Measurements from ENCODE around the gene CNR2.
"Not testable (repeated sequence)": the region's sequence is repeated elsewhere in the genome, so short reads cannot be mapped to it uniquely, and the experiment has no call there.

The CNR2 gene

GRCh38 chr1:23922321-23922943, 9.3 kb upstream of the CNR2 start:
- DNase-seq (ENCODE audit: insufficient read length, low spot score) (no peak), FAIRE-seq (no peak)

DNA sequence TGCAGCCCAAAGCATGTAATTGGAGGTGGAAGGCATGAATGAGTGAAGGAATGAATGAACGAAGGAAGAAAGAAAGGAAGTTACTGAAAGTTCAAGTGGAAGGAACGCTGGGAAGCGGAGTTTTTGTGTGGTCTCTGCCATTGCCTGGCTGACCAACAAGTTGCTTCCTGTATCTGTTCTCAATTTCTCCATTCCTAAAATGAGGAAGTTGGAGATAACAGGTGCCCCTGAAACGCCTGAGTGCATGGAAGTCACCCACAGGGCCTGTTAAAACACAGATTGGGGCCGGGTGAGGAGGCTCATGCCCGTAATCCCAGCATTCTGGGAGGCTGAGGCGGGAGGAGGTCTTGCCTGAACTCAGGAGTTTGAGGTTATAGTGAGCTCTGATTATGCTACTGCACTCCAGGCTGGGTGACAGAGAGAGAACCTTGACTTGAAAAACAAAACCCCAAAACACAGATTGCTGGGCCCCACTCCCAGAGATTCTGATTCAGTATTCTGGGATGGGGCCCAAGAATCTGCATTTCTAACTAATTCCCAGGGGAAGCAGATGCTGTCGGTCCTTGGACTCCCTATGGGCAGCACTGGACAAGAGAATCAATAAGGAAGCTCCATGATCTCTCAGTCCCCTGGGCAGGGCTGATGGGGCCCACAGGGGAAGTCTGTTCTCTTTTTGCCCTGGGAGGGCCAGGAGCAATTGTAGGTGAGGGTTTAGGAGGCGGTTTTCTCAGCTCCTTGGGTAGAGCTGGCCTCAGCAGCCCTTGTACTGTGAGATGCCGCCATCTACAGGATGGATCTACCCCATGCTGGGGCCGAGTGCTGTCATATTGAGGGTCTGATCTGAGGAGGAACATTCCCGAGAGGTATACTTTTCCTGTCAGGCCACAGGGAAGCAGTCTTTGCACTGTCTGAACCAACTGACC, 3.3 kb upstream of the CNR2 start:
- DNase-seq (ENCODE audit: insufficient read length, low spot score) (peak; percentile 65), FAIRE-seq (peak; percentile 94)

- DNase-seq (ENCODE audit: insufficient read length, low spot score) (no peak), FAIRE-seq (no peak)
Measured at GRCh38 chr1:23915466-23915865, 2.3 kb upstream of the CNR2 start.

DNA sequence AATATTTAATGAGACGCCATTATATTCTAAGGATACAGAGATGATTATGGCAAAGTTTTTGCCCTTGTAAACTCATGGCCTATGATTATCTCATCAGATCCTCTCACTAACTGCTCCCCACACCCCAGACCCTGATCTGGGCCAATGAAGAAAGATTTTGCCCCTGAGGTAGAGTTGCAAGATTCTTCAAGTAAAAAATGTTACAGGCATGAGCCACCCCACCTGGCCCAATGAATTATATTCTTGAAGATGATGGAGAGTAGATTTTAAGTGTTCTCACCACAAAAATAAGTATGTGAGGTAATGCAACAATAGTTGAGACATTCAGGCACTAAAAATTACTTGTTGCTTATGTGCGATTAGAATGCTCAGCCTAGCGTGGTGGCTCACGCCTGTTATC, 1.8 kb upstream of the CNR2 start:
- no peak for DNase-seq (ENCODE audit: insufficient read length, low spot score)
- no peak for FAIRE-seq

- DNase-seq (ENCODE audit: insufficient read length, low spot score) (no peak), FAIRE-seq (no peak)
Measured at GRCh38 chr1:23911921-23912320, 1.2 kb downstream of the CNR2 start.

DNA sequence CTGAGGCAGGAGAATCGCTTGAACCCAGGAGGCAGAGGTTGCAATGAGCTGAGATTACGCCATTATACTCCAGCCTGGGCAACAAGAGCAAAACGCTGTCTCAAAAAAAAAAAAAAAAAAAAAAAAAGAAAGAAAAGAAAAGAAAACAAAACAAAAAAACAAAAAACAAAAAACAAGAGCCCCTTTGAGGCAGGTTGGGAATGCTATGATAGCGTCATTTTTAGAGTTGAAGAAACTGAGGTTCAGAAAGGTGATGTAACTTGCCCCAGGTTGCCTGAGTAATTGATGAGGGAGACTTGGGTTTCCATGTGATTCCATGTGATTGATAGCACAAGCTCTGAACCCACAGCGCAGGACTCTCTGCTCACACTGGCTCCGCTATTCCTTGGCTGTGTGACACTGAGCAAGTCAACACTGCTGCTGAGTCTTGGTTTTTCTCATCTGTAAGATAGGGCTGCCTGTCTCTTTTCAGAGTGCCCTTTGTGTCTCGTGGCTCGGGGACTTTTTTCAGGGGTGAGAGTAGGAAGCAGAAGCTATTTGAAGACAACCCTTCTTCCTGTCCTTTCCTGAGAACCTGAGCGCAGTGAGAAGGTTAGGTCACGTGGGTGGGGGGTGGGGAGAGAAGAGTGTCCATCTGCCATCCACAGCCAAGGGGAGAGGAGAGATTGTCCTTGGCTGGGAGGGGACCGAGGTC, 2.5 kb downstream of the CNR2 start:
- peak; percentile 86 for FAIRE-seq
- no peak for DNase-seq (ENCODE audit: insufficient read length, low spot score)

DNA sequence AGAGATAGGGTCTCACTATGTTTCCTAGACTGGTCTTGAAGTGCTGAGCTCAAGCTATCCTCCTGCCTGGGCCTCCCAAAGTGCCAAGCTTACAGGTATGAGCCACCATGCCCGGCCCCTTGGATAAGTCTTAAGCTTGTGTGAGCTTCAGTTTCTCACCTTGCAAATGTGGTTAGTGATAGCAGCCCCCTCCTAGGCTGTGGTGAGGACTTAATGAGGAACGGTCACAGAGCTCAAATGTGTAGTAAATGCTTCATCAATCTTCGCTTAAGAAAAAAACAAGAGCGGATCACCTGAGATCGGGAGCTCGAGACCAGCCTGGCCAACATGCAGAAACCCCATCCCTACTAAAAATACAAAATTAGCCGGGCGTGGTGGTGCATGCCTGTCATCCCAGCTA, 3.0 kb downstream of the CNR2 start:
- DNase-seq (ENCODE audit: insufficient read length, low spot score) (no peak), FAIRE-seq (peak; percentile 56)

DNA sequence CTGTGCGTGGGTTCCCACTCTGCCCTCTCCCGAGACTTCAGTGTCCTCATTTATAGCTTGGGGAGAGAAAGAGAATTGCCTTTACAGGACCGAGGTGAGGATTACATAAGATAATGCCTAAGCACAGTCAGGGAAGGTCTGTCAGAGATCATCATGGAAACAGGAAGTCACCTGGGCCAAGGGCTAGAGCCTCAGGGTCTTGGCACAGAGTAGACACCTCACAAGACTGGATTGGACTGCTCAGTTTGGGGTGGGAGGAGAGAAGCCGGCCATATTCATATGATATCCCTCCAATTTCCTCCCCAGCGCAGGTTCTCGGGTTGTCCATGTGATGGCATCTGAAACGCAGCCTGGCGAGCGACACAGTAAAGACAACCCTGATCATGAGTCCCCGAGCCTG, 3.8 kb downstream of the CNR2 start:
- no peak for FAIRE-seq
- no peak for DNase-seq (ENCODE audit: insufficient read length, low spot score)

GRCh38 chr1:23908453-23909341, 4.5 kb downstream of the CNR2 start:
- DNase-seq (ENCODE audit: insufficient read length, low spot score) = no peak
- FAIRE-seq = peak; percentile 93

DNA sequence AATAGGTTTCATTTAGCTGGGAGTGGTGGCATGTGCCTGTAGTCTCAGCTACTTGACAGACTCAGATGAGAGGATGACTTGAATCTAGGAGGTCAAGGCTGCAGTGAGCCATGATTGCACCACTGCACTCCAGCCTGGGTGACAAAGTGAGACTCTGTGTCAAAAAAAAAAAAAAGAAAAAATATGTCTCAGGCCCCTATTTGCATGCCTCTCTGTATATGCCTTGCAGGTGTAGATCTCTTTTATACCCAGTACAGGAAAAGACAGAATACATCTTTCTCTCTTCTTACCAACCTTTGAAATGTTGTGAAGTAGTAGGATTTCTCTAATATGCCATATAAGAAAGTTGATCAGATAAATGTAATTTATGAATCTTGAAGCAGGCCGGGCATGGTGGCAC, 6.4 kb downstream of the CNR2 start:
- DNase-seq (ENCODE audit: insufficient read length, low spot score) (no peak), FAIRE-seq (no peak)

DNA sequence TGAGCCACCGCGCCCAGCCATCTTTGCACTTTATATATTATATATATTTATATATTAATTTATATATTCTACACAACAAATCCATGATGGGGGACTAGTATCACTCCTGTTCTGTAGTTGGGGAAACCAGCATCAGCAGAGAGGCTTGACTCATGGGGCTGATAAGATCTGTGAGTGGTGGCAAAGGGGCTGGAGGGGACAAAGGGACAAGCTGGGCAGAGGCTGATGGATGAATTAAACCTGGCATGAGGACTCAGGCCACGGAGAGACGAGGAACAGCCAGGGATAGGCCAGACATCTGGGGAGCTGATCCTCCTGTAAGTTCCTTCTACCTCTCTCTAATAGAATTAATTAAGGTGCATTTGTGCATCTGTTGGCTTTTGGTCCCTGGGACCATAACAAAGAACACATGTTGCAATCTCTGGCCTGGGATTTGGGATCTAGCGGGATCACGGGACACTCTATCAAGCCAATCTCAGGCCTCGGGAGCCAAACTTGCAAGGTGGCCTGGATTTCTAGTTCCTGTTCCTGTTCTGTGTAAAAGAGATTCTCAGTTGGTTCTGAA, 7.6 kb downstream of the CNR2 start:
- DNase-seq (ENCODE audit: insufficient read length, low spot score) (no peak), FAIRE-seq (peak; percentile 14)

DNA sequence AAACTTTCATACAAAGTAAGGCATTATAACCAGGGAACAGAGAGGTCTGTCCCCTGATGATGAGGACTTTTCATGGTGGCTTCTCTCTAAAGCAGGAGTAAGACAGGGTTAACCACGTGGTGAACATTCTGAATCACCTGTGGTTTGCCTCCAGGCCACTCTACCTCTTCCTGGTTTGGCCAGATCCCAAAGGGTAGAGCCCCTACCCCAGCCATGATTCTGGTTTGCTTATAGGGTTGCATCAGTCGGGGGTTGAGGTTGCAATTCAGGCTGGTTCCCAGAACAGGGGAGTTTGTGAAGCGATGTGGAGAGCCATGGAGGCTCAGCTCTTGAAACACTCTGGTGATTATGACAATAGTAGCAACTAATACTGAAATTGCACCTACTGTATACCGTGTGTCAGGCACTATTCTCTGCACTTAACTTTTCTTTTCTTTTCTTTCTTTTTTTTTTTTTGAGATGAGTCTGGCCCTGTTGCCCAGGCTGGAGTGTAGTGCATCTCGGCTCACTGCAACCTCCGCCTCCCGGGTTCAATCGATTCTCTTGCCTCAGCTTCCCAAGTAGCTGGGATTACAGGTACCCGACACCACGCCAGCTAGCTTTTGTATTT, 8.3 kb downstream of the CNR2 start:
- FAIRE-seq = peak; percentile 72

DNA sequence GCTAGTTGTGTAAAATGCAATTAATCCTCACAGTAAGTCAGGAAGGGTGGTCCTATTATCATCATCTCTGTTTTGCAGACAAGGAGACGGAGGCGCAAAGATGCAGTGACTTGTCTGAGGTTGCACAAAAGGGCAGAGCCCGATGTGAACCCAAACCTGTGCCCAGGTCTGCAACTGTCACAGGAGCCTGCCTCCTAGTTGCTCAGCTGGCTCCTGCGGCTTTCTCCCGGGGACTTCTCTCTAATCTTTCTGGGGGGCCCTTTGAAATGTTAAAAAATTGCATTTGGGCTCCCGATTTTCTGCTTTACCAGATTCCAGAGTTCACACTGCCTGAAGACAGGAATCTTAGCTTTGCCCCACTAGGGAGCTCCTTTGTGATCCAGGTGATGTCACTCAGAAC, 9.4 kb downstream of the CNR2 start:
- DNase-seq (ENCODE audit: insufficient read length, low spot score) (no peak), FAIRE-seq (no peak)

More for the DNA sequence above, 8.3 kb downstream of the CNR2 start:
- DNase-seq (ENCODE audit: insufficient read length, low spot score) = no peak

DNA sequence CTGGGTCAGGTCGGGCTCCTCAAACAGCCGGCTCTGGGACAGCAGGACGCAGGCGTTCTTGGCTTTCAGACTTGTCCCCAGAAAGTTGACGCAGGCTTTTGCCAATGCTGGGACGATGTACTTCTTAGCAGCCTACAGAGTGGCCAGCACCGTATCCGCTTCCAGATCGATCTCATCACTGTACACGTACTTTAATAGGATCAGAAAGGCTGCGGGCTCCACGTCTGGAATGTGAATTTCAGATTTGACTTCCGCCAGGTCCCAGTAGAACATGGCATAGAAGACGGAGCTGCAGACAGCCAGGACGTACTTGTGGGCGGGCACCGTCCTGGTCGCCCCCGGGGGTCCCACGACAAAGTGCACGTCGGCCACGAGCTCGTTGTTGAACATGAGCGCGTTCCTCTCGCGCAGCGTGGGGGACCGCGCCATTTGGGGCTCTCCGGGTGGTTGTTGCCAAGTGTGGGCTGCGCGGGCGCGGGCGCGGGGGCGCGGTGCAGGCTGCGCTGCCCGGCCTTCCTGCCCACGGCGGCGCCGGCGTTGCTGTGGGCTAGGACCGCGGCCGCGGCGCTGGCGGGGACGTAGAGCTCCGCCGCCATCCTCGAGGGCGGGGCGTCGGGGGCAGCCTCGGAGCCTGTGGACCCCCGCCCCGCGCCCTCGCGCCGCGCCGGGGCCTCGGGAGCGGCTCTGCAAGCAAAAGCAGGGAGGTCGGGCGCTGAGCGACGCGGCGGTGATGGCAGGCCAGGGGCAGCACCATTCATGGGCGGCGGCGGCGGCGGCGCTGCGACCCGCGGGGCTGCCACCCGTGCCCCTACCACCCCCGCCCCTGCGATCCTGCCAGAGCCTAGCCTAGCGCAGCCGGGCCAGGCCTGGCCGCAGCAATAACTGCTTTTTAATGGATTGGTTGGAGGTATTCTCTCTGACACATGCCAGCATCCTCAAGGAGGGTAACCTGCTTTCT, 10.6 kb downstream of the CNR2 start:
- no peak for DNase-seq (ENCODE audit: insufficient read length, low spot score)
- FAIRE-seq = no peak

GRCh38 chr1:23900017-23900416, 13.1 kb downstream of the CNR2 start:
- not testable (repeated sequence) for DNase-seq (ENCODE audit: insufficient read length, low spot score); FAIRE-seq

GRCh38 chr1:23899070-23899469, 14.1 kb downstream of the CNR2 start:
- peak; percentile 61 for FAIRE-seq

DNA sequence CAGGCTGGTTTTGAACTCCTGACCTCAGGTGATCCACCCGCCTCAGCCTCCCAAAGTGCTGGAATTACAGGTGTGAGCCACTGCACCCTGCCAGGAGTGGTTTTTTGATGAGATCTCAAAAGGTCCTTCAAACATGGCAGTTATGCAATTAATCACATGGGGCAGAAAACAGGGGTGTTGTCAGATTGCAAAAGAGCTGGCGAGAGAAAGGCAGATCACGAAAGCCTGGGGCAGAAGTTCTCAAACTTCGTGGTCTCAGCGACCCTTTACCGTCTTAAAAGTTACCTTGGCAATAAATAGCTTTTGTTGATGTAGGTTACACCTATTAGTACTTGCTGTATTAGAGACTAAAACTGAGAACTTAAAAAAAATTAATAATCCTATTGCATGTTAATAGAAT, 16.1 kb downstream of the CNR2 start:
- FAIRE-seq = no peak
- no peak for DNase-seq (ENCODE audit: insufficient read length, low spot score)

More at GRCh38 chr1:23899070-23899469, 14.1 kb downstream of the CNR2 start:
- DNase-seq (ENCODE audit: insufficient read length, low spot score) = no peak

DNA sequence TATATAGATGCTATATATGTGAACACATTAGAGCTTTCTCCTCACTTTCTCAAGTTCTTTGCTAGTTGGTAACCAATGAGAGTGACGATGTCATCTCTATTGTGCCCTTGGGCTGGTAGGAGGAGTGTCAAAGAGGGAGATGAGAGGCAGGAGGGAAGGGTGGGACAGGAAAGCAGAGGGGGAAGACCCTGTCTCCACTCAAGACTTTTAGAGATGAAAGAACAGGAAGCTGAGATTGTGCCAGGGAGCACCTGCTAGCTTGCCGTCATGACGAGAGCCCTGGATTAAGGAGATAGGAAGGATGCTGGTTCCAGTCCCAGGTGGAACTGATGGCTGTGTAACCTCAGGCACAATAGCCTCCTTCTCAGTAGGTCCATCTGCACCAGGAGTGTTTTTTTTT, 16.7 kb downstream of the CNR2 start:
- DNase-seq (ENCODE audit: insufficient read length, low spot score) = no peak
- peak; percentile 26 for FAIRE-seq

GRCh38 chr1:23895993-23896392, 17.2 kb downstream of the CNR2 start:
- FAIRE-seq (no peak), DNase-seq (ENCODE audit: insufficient read length, low spot score) (no peak)
